Kidney (tissue), 14 donors: ENCODE results near the gene ZBTB43. TPM values are rescaled to one million over a fixed set of nuclear protein-coding genes. Genes with fewer than 3 reads are reported as not detected.

Experiments
- DNase-seq, 5 donors: peaks; one replicate each; pipeline ENCODE4 v3.0.0-alpha.2; 2013 to 2020
- FAIRE-seq: peaks from 2 replicates; lab custom pipeline; 2012; peaks lifted over from hg19 to GRCh38; lab: Jason Lieb, UNC
- H3K27ac ChIP-seq, 2 donors: one replicate each; pipeline ENCODE4 v1.7.0; 2013; ENCODE audit warnings: low read depth in 2 of 2, low read length in 2 of 2, inconsistent platforms in 1 of 2
- H3K27me3 ChIP-seq: one replicate; pipeline ENCODE4 v1.7.1; 2013; ENCODE audit warnings: low read length, inconsistent platforms; ENCODE audit not compliant: control insufficient read depth, insufficient read depth
- H3K36me3 ChIP-seq, 3 donors: one replicate each; pipeline versions ENCODE4 v1.7.0 to v1.7.1; 2013; ENCODE audit warnings: low read length in 3 of 3, control low read depth in 1 of 3, inconsistent platforms in 1 of 3; ENCODE audit not compliant: insufficient read depth in 3 of 3, control insufficient read depth in 2 of 3
- H3K4me1 ChIP-seq, 3 donors: one replicate each; pipeline versions ENCODE4 v1.7.0 to v1.7.1; 2013; ENCODE audit warnings: low read length in 3 of 3, inconsistent platforms in 1 of 3, low read depth in 1 of 3; ENCODE audit not compliant: control insufficient read depth in 2 of 3, insufficient read depth in 2 of 3
- H3K4me3 ChIP-seq, 3 donors: one replicate each; pipeline versions ENCODE4 v1.7.0 to v1.8.1; 2013; ENCODE audit warnings: low read length in 3 of 3, control low read depth in 1 of 3, inconsistent platforms in 1 of 3
- H3K9ac ChIP-seq, 3 donors: one replicate each; pipeline versions ENCODE4 v1.7.0 to v1.7.1; 2013; ENCODE audit warnings: low read length in 3 of 3, control low read depth in 1 of 3, inconsistent platforms in 1 of 3
- H3K9me3 ChIP-seq, 3 donors: one replicate each; pipeline versions ENCODE4 v1.7.0 to v1.7.1; 2013; ENCODE audit warnings: low read length in 3 of 3, control low read depth in 1 of 3, inconsistent platforms in 1 of 3; ENCODE audit not compliant: control insufficient read depth in 2 of 3, insufficient read depth in 1 of 3
- CTCF ChIP-seq: IDR thresholded peaks from 3 replicates; pipeline ENCODE4 v1.5.1; 2012; ENCODE audit warnings: mild to moderate bottlenecking, moderate library complexity, borderline replicate concordance; ENCODE audit not compliant: insufficient read depth; ENCODE audit errors: extremely low read depth
- intact Hi-C: fragments of 100-400 bp; cut with DNase I; formaldehyde crosslinking; loops from one replicate; pipeline ENCODE4 v1.11.1; 2022
- polyA plus RNA-seq: library from polyadenylated mRNA; stranded (reverse); fragments of 350-450 nt; fragmentation: Illumina TruSeq; extraction: RNeasy Lipid Tissue Mini Kit (QIAGEN cat#74804); gene quantifications from one replicate; pipeline ENCODE4 v1.2.3, GENCODE V29; 2014; ENCODE audit warnings: low read depth, low replicate concordance; ENCODE audit not compliant: insufficient read depth
- total RNA-seq: library from RNA; stranded (reverse); fragmentation: NEBNext Ultra II Directional; extraction: Animal tissue kit (Norgen Biotek cat#: 25700); gene quantifications from one replicate; pipeline ENCODE4 v1.2.1, GENCODE V29; 2021
- donor health status: control.
- donor health status: control.
- donor health status: control.
- donor health status: control.
- donor health status: control.
- donor health status: DM: yes; HTN: yes; CAD: no.
- donor health status: Normal renal cell carcinoma (clear cell type).

The ZBTB43 gene
- total and polyA plus RNA-seq, 2 donors from 2014 or later = 6.6 to 18.8 TPM

- FAIRE-seq = no peak
- Histone ChIP-seq H3K36me3 (peaks cover 0 to 13% (median 11%) of the 10 kb centered on the region in 3 donors), H3K27me3 (no peaks in the 10 kb centered on the region), H3K4me3 (no peak overlapping the region), H3K9ac (no peak overlapping the region), H3K27ac (no peak overlapping the region), H3K9me3 (no peaks in the 10 kb centered on the region), H3K4me1 (peaks cover 0 to 4% (median 0%) of the 10 kb centered on the region in 3 donors)
- intact Hi-C loops = no loop called here
- TF ChIP-seq CTCF = no peak
- no peak for DNase-seq
Measured at GRCh38 chr9:126838055-126838811, 33.4 kb downstream of the ZBTB43 start.

GRCh38 chr9:126838895-126839294 lies 34.1 kb downstream of the ZBTB43 start:
- intact Hi-C loops = no loop called here
- Histone ChIP-seq H3K27me3 (no peaks in the 10 kb centered on the region), H3K36me3 (peaks cover 0 to 8% (median 6%) of the 10 kb centered on the region in 3 donors), H3K4me3 (no peak overlapping the region), H3K27ac (no peak overlapping the region), H3K9ac (no peak overlapping the region), H3K9me3 (no peaks in the 10 kb centered on the region), H3K4me1 (peaks cover 0 to 4% (median 0%) of the 10 kb centered on the region in 3 donors)
- TF ChIP-seq CTCF = no peak
- DNase-seq (no peak), FAIRE-seq (no peak)

- H3K27ac ChIP-seq = no peak overlapping the region
- no peak for DNase-seq
Measured at GRCh38 chr9:126839301-126839700, 34.5 kb downstream of the ZBTB43 start.

More at GRCh38 chr9:126839301-126839700, 34.5 kb downstream of the ZBTB43 start:
- Histone ChIP-seq H3K9me3 (no peaks in the 10 kb centered on the region), H3K4me3 (no peak overlapping the region), H3K9ac (no peak overlapping the region), H3K27me3 (no peaks in the 10 kb centered on the region), H3K4me1 (peaks cover 0 to 4% (median 0%) of the 10 kb centered on the region in 3 donors), H3K36me3 (peaks cover 0 to 8% (median 6%) of the 10 kb centered on the region in 3 donors)
- no peak for TF ChIP-seq CTCF
- FAIRE-seq = no peak
- intact Hi-C loops = no loop called here
